HG02588 (cell line): Measurements from ENCODE around the gene PHC2.

Experiments
- ATAC-seq: cut with Tn5 transposase; IDR thresholded peaks from one replicate; pipeline ENCODE4 v1.9.1; 2021; ENCODE audit warnings: mild to moderate bottlenecking, moderate library complexity; ENCODE audit not compliant: unreplicated experiment

PHC2 gene

GRCh38 chr1:33430692-33431593 is at the start of gene PHC2:
Gene PHC2, minus strand, starts transcription at chr1:33431095. Its CDS starts 55,556 bp downstream, at chr1:33375539.
- peak; percentile 87 for ATAC-seq

DNA sequence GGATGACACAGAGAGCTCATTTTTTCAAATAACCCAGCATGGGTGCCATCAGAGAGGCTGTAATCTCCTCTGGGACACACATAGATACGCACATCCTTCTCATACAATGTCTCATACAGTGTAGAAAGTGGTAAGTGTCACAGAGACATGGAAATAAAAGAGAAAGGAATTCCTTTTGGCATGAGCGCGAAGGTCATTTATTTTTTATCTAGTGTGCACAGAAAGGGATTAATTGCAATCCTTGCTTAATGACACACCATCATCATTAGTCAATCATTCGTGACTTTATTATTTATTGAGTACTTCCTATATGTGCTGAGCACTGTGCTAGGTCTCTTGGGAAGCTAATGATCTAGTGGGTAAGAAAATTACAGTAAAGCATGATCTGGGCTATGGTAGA is 46.6 kb upstream of the PHC2 start:
- no peak for ATAC-seq

DNA sequence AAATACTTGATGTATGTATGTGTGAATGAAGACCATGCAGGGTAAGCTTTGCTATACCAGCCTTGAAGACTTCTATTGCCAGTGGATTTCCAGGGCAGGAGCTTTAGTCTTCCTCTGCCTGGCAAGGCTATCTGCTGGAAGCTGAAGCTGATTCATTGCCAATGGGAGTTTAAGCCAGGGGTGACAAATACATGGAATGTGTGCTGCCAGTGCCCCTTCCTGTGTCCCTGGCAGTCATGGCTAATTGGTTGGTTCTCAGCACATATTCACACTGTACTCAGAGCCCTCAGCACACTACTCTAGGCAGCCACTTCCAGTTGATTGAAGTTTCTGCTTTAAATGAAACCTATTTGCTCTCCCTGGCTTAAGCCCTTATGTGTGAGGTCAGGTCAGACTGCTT is 43.0 kb upstream of the PHC2 start:
- no peak for ATAC-seq

DNA sequence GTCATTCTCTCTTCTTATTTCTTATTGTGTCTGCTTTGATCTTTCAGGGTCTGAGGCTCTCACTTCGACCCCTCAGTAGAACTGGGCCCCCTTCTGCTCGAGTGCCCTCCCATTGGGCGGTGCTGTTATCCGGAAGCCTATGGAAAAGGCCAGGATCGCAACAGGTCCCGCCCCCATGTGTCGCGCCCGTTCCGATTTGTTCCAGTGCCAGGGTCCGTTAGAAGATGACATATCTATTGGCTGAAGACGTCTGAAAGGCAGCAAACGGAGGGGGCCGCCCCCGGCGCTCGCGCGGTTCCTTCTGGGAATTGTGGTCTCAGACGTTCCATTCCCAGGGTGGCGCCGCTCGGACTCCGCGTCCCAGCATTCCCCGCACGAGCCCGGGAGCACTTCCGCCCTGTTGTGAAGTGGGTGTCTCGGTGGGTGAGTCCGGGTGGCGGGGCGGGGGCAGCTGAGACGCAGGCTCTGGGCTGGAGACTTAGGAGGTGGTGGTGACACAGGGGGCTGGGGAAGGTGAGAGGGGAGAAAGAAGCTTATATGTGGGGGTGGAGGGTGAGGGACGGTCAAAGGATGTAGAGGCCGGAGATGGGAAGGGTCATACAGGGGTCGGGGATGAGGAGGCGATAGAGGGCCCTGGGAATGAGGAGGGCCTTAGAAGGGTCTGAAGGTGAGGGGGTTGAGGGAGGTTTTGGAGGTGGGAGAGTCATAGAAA is 41.5 kb upstream of the PHC2 start, which contains the start of gene ZSCAN20:
TSS of gene ZSCAN20 (plus strand) at position 377 of the 712 bp plus-strand sequence. CDS start 6,644 bp downstream, outside the sequence.
- peak; percentile 88 for ATAC-seq

GRCh38 chr1:33471416-33471815 is 40.5 kb upstream of the PHC2 start:
- ATAC-seq, result no peak

- ATAC-seq, result peak; percentile 38
Measured at GRCh38 chr1:33470495-33471012, 39.7 kb upstream of the PHC2 start.

DNA sequence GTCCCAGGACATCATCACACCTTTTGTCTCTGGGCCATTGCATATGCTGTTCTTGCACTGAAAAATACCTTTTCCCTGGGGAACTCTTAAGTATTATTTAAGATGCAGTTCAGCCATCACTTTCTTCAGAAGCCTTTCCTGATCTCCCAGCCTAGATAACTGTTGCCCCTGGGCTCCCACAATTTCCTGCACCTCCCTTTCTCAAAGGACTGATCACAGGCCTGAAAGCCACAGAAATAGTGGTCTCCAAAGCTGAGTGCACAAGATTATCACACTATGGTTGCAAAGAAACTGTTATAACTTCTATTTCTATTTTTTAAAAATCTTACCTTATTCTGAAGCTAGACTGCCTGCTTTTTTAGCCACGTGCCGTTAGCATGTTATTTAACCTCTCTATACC is 38.8 kb upstream of the PHC2 start:
- no peak for ATAC-seq

GRCh38 chr1:33468967-33469366 is 38.1 kb upstream of the PHC2 start:
- ATAC-seq, result no peak

- ATAC-seq, result no peak
Measured at GRCh38 chr1:33468531-33468930, 37.6 kb upstream of the PHC2 start.

- no peak for ATAC-seq
Measured at GRCh38 chr1:33468011-33468410, 37.1 kb upstream of the PHC2 start.

- ATAC-seq, result no peak
Measured at GRCh38 chr1:33466159-33466558, 35.3 kb upstream of the PHC2 start.

DNA sequence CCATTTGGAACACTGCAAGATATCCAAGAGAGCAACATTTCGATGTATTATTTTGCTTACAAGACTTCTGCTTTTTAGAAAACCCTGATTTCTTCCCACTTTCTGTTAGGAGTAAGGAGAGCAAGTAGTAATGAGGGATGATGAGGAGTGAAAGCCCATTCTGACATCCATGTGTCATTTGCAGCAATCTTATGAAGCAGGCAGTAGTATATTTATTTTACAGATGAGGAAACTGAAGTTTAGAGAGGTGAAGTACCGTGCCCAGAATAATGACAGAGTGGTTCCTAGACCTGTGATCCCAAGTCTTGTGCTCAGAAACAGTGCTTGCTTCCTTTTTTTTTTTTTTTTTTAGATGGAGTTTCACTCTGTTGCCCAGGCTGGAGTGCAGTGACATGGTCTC is 34.4 kb upstream of the PHC2 start:
- no peak for ATAC-seq

- no peak for ATAC-seq
Measured at GRCh38 chr1:33464552-33464951, 33.7 kb upstream of the PHC2 start.

DNA sequence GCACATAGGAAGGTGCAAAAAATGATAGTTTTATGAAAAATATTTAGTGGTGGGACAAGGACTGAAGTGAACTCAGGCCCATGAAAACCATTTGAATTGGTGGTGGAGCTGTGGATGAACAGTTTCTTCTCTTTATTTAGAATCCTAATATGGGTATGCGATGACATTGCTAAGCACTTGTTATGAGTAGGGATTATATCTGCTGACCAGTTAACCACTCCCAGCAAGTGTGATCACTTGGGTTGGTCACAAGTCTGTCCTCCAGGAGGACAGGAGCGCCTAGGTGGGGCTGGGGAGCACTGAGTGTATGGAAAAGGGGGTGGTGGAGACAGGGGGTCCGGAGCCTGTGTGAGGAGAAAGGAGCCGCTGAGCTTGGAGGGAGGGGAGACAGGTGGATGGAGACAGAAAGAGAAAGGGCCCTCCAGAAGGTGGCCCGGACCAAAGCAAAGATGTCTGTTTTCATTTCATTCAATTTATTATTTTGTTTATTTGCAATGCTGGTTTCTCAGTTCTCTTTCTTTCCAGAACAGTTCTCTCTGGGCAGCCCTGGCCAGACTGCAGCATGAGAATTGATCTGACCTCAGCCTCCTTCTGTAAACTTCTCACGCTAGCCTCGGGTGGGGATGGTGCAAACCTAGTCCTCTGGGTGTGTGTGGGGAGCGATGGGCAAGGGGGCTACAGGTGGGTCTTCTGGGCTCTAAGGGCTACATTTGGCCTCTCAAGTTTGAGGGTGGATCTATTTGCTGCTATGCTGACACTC is 31.7 kb upstream of the PHC2 start:
- ATAC-seq, result no peak

GRCh38 chr1:33460947-33461629 is 30.2 kb upstream of the PHC2 start:
- peak; percentile 55 for ATAC-seq

GRCh38 chr1:33460144-33460543 is 29.2 kb upstream of the PHC2 start:
- ATAC-seq, result no peak

- no peak for ATAC-seq
Measured at GRCh38 chr1:33459691-33460090, 28.8 kb upstream of the PHC2 start.

DNA sequence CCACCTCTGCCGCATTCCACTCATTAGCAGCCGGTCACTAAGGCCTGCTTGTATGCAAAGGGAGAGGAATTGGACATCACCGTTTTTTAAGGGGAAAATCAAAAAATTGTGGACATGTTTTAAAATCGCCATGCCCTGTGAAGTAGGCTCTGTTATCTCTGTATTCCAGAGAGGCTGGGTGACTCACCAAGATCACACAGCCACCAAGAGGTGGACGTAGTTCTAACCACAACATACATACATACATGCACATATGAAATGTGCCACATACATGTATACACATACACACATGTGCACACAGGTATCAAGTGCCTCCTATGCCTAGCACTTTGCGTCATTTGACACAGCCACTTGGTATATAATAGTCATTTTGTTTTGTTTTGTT is 25.6 kb upstream of the PHC2 start:
- no peak for ATAC-seq

DNA sequence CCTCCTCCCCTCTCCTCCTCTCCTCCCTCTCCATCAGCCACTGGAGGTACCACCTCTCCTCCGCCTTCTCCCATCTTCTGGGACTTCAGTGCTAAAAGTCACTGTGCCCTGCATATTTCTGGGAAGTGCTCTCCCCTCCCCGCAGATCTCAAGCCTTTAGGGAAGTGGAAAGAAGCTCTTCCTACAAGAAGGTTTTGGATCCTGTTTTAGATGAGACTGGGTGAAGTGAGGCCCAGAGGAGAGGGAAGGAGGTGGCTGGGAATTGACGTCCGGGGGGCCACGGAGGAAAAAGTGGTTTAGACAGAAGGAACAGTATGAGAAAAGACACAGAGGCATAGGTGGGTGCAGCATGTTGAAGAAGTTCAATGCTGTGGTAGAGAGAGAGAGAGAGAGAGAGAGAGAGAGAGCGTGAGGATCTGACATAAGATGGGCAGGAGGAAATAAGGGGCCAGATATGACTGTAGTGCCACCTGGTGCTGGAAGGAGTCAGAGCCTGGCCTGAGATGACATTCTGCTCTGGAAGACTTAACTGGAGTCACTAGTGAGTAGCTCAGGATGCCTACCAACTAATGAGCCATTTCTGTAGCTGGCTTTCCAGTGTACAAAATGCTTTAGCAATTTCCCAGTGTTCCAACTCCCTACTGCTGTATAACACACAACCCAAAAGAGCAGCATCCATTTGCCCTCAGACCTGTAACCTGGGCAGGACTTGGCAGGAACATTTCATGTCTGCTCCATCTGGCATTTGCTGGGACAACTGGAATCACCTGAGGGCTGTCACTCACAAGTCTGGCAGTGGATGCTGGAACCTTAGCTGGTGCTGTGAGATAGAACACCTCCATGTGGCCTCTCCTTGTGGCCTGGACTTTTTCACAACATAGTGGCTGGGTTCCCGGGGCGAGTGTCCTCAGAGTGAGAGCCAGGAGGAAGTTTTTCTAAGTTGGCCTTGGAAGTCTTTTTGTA is 24.9 kb upstream of the PHC2 start:
- no peak for ATAC-seq
